Gastroesophageal sphincter (tissue), 3 donors: ENCODE results near the gene CCDC86.

Experiments
- CTCF ChIP-seq, 4 experiments: fragments of 200-600 bp in 2 of 4; fragments of 450-650 bp in 2 of 4; sonication (generic) in 1 of 4; IDR thresholded peaks; one replicate each; pipeline ENCODE4 v1.5.1; 2017 to 2019; ENCODE audit warnings: antibody characterized with exemption in 4 of 4, mild to moderate bottlenecking in 2 of 4, moderate library complexity in 2 of 4
- EP300 ChIP-seq: sonication (generic); formaldehyde crosslinking; IDR thresholded peaks from one replicate; pipeline ENCODE4 v1.6.1; 2017; ENCODE audit warnings: antibody characterized with exemption, mild to moderate bottlenecking
- POLR2A ChIP-seq, 2 donors: fragments of 450-650 bp; IDR thresholded peaks; one replicate each; pipeline ENCODE4 v1.6.1; 2017; ENCODE audit warnings: antibody characterized with exemption in 2 of 2, mild to moderate bottlenecking in 2 of 2, moderate library complexity in 1 of 2
- POLR2AphosphoS5 ChIP-seq: sonication (generic); formaldehyde crosslinking; IDR thresholded peaks from one replicate; pipeline ENCODE4 v1.6.1; 2017; ENCODE audit warnings: antibody characterized with exemption

- TF ChIP-seq CTCF (IDR thresholded peaks at IDR 0.05) = no peak
- TF ChIP-seq POLR2A (IDR thresholded peaks at IDR 0.05) = no peak
- no peak for TF ChIP-seq POLR2AphosphoS5
- no peak for TF ChIP-seq EP300
These were observed 25.2 kb upstream of the CCDC86 start for GRCh38 chr11:60816590-60817157.
